WTC11 (cell line): Measurements from ENCODE around the gene ENPP7. TPM values are rescaled to one million over a fixed set of nuclear protein-coding genes. Genes with fewer than 3 reads are reported as not detected.
A peak's percentile ranks its signal among the peaks of the same experiment; 100 is the strongest.

Source experiments
- AFF4 ChIP-seq: sonication (generic); formaldehyde crosslinking; IDR thresholded peaks from 2 replicates; pipeline ENCODE4 v1.8.1; 2023; ENCODE audit warnings: mild to moderate bottlenecking, missing genetic modification reagents, borderline replicate concordance
- ATF1 ChIP-seq: sonication (generic); formaldehyde crosslinking; IDR thresholded peaks from 2 replicates; pipeline ENCODE4 v1.8.1; 2023; ENCODE audit warnings: mild to moderate bottlenecking, moderate library complexity, missing genetic modification reagents
- ATF2 ChIP-seq: sonication (generic); formaldehyde crosslinking; IDR thresholded peaks from 2 replicates; pipeline ENCODE4 v1.8.1; 2022; ENCODE audit warnings: low read depth, missing genetic modification reagents, borderline replicate concordance
- CTCF ChIP-seq: fragments of 200-600 bp; IDR thresholded peaks from 2 replicates; pipeline ENCODE4 v1.8.0; 2022; ENCODE audit warnings: antibody characterized with exemption
- ETV6 ChIP-seq: sonication (generic); formaldehyde crosslinking; IDR thresholded peaks from 2 replicates; pipeline ENCODE4 v1.8.1; 2022; ENCODE audit warnings: mild to moderate bottlenecking, missing genetic modification reagents
- GTF2I ChIP-seq: fragments of 250-450 bp; sonication (Bioruptor Pico); conservative IDR thresholded peaks from 2 replicates; pipeline ENCODE4 v1.4.0; 2021; ENCODE audit warnings: mild to moderate bottlenecking
- JUN ChIP-seq: sonication (generic); formaldehyde crosslinking; IDR thresholded peaks from 2 replicates; pipeline ENCODE4 v1.8.0; 2023; ENCODE audit warnings: mild to moderate bottlenecking, missing genetic modification reagents
- MXD4 ChIP-seq: fragments of 250-450 bp; sonication (Bioruptor Pico); IDR thresholded peaks from 2 replicates; pipeline ENCODE4 v1.8.0; 2021; ENCODE audit warnings: mild to moderate bottlenecking, moderate library complexity, borderline replicate concordance
- NFATC4 ChIP-seq: fragments of 250-450 bp; sonication (Bioruptor Pico); IDR thresholded peaks from 2 replicates; pipeline ENCODE4 v1.9.0; 2021; ENCODE audit warnings: mild to moderate bottlenecking
- NFYB ChIP-seq: sonication (generic); formaldehyde crosslinking; conservative IDR thresholded peaks from 2 replicates; pipeline ENCODE4 v1.8.0; 2022; ENCODE audit warnings: low read depth, missing genetic modification reagents
- NR2C2 ChIP-seq: sonication (generic); formaldehyde crosslinking; IDR thresholded peaks from 2 replicates; pipeline ENCODE4 v1.8.0; 2022; ENCODE audit warnings: mild to moderate bottlenecking, missing genetic modification reagents
- NR3C1 ChIP-seq: sonication (generic); formaldehyde crosslinking; conservative IDR thresholded peaks from 2 replicates; pipeline ENCODE4 v1.8.1; 2023; ENCODE audit warnings: low read depth, mild to moderate bottlenecking, missing genetic modification reagents
- SMAD3 ChIP-seq: sonication (generic); formaldehyde crosslinking; IDR thresholded peaks from 2 replicates; pipeline ENCODE4 v1.8.0; 2022; ENCODE audit warnings: missing genetic modification reagents, mild to moderate bottlenecking, borderline replicate concordance
- SOX15 ChIP-seq: fragments of 250-450 bp; sonication (Bioruptor Pico); IDR thresholded peaks from 2 replicates; pipeline ENCODE4 v1.9.0; 2021; ENCODE audit warnings: mild to moderate bottlenecking
- TEAD4 ChIP-seq: sonication (generic); formaldehyde crosslinking; IDR thresholded peaks from 2 replicates; pipeline ENCODE4 v1.8.0; 2022; ENCODE audit warnings: mild to moderate bottlenecking, missing genetic modification reagents
- TP53 ChIP-seq: sonication (generic); formaldehyde crosslinking; IDR thresholded peaks from 2 replicates; pipeline ENCODE4 v1.8.1; 2023; ENCODE audit warnings: mild to moderate bottlenecking, missing genetic modification reagents
- USF1 ChIP-seq: sonication (generic); formaldehyde crosslinking; IDR thresholded peaks from 2 replicates; pipeline ENCODE4 v1.8.0; 2022; ENCODE audit warnings: mild to moderate bottlenecking, missing genetic modification reagents
- USF2 ChIP-seq: sonication (generic); formaldehyde crosslinking; IDR thresholded peaks from 2 replicates; pipeline ENCODE4 v1.8.1; 2023; ENCODE audit warnings: mild to moderate bottlenecking, missing genetic modification reagents, moderate library complexity
- ZNF121 ChIP-seq: sonication (generic); formaldehyde crosslinking; IDR thresholded peaks from 2 replicates; pipeline ENCODE4 v1.8.0; 2023; ENCODE audit warnings: missing genetic modification reagents
- ZNF396 ChIP-seq: fragments of 250-450 bp; sonication (Bioruptor Pico); IDR thresholded peaks from 2 replicates; pipeline ENCODE4 v1.8.0; 2021; ENCODE audit warnings: mild to moderate bottlenecking, moderate library complexity, borderline replicate concordance
- total RNA-seq: library from RNA; stranded (reverse); gene quantifications from 3 replicates; pipeline ENCODE4 v1.2.3, GENCODE V29; 2021
- TF ChIP-seq, protein P1 (sequence below): sonication (generic); formaldehyde crosslinking; conservative IDR thresholded peaks from 2 replicates; pipeline ENCODE4 v1.8.1; 2023; ENCODE audit warnings: mild to moderate bottlenecking, low read depth, missing genetic modification reagents, moderate library complexity
- TF ChIP-seq, protein P2 (sequence below): fragments of 250-450 bp; sonication (Bioruptor Pico); IDR thresholded peaks from 2 replicates; pipeline ENCODE4 v1.9.0; 2021; ENCODE audit warnings: mild to moderate bottlenecking
- TF ChIP-seq, protein P3 (sequence below): sonication (generic); formaldehyde crosslinking; IDR thresholded peaks from 2 replicates; pipeline ENCODE4 v1.8.1; 2022; ENCODE audit warnings: mild to moderate bottlenecking, missing genetic modification reagents, moderate library complexity, borderline replicate concordance

ENPP7 gene
- total RNA-seq, 1 experiment from 2014 or later: not detected

DNA sequence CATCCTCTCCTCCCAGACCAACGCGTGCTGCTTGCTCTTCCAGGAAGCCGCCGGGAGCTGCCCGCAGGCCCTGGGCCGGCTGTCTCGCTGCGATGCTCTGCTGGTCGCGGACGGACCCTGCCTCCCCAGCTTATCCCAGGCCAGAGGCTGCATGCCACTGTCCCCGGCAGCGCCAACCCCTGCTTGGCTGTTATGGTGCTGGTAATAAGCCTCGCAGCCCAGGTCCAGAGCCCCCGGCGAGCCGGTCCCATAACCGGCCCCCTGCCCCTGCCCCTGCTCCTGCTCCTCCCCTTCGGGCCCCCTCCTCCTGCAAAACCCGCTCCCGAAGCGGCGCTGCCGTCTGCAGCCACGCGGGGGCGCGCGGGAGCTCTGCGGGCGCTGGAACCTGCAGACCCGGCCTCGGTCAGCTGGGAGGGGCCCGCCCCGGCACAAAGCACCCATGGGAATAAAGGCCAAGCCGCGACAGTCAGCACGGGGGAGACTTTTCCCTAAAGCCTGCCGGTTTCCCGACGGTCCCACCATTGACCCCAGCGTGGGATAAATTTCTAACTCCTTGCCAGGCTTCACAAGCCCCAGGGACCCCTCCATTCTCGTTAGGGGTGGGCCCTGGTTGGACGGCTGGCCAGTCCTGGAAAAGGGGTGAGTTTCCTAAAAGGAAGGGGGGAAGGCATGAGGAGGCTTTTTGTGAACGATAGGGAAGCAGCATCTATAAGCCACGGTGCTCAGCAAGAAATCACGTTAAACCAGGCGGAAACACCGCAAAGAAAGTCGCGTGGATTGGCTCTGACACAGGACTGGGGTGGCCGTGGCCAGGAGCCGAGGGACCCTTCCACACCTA, 11.2 kb downstream of the ENPP7 start (continued):
- TF ChIP-seq USF2 (CRISPR knock-in tag): no peak
- TF ChIP-seq ZNF121 (CRISPR knock-in tag): peak; percentile 71; the same call in 1 of the 2 replicates
- TF ChIP-seq USF1: no peak
- TF ChIP-seq NFATC4: no peak
- no peak for TF ChIP-seq ATF2 (CRISPR knock-in tag)
- TF ChIP-seq CTCF: peak; percentile 92
- no peak for TF ChIP-seq GTF2I (CRISPR knock-in tag)
- TF ChIP-seq SOX15: no peak
- no peak for TF ChIP-seq JUN (CRISPR knock-in tag)
- TF ChIP-seq NR2C2: no peak
- TF ChIP-seq, protein P1, sequence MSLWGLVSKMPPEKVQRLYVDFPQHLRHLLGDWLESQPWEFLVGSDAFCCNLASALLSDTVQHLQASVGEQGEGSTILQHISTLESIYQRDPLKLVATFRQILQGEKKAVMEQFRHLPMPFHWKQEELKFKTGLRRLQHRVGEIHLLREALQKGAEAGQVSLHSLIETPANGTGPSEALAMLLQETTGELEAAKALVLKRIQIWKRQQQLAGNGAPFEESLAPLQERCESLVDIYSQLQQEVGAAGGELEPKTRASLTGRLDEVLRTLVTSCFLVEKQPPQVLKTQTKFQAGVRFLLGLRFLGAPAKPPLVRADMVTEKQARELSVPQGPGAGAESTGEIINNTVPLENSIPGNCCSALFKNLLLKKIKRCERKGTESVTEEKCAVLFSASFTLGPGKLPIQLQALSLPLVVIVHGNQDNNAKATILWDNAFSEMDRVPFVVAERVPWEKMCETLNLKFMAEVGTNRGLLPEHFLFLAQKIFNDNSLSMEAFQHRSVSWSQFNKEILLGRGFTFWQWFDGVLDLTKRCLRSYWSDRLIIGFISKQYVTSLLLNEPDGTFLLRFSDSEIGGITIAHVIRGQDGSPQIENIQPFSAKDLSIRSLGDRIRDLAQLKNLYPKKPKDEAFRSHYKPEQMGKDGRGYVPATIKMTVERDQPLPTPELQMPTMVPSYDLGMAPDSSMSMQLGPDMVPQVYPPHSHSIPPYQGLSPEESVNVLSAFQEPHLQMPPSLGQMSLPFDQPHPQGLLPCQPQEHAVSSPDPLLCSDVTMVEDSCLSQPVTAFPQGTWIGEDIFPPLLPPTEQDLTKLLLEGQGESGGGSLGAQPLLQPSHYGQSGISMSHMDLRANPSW (CRISPR knock-in tag): no peak
- TF ChIP-seq MXD4 (CRISPR knock-in tag): no peak
- TF ChIP-seq, protein P2, sequence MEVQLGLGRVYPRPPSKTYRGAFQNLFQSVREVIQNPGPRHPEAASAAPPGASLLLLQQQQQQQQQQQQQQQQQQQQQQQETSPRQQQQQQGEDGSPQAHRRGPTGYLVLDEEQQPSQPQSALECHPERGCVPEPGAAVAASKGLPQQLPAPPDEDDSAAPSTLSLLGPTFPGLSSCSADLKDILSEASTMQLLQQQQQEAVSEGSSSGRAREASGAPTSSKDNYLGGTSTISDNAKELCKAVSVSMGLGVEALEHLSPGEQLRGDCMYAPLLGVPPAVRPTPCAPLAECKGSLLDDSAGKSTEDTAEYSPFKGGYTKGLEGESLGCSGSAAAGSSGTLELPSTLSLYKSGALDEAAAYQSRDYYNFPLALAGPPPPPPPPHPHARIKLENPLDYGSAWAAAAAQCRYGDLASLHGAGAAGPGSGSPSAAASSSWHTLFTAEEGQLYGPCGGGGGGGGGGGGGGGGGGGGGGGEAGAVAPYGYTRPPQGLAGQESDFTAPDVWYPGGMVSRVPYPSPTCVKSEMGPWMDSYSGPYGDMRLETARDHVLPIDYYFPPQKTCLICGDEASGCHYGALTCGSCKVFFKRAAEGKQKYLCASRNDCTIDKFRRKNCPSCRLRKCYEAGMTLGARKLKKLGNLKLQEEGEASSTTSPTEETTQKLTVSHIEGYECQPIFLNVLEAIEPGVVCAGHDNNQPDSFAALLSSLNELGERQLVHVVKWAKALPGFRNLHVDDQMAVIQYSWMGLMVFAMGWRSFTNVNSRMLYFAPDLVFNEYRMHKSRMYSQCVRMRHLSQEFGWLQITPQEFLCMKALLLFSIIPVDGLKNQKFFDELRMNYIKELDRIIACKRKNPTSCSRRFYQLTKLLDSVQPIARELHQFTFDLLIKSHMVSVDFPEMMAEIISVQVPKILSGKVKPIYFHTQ (CRISPR knock-in tag): no peak
- no peak for TF ChIP-seq ZNF396 (CRISPR knock-in tag)
- TF ChIP-seq AFF4: 0 out of 2 replicates have a peak, but pooled peaks have one; percentile 78
- TF ChIP-seq, protein P3, sequence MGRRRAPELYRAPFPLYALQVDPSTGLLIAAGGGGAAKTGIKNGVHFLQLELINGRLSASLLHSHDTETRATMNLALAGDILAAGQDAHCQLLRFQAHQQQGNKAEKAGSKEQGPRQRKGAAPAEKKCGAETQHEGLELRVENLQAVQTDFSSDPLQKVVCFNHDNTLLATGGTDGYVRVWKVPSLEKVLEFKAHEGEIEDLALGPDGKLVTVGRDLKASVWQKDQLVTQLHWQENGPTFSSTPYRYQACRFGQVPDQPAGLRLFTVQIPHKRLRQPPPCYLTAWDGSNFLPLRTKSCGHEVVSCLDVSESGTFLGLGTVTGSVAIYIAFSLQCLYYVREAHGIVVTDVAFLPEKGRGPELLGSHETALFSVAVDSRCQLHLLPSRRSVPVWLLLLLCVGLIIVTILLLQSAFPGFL (CRISPR knock-in tag): no peak
- 0 out of 2 replicates have a peak, but pooled peaks have one; percentile 57 for TF ChIP-seq TP53
- no peak for TF ChIP-seq ATF1
- TF ChIP-seq SMAD3 (CRISPR knock-in tag): no peak
- no peak for TF ChIP-seq TEAD4
- TF ChIP-seq NR3C1: 0 out of 2 replicates have a peak, but pooled peaks have one; percentile 41
- TF ChIP-seq ETV6 (CRISPR knock-in tag): no peak
- TF ChIP-seq NFYB (CRISPR knock-in tag): no peak
